OCI-LY1 (cell line): ENCODE results near the gene SLC39A11.

Source experiments
- H2AFZ ChIP-seq: fragments of 200-600 bp; sonication (generic), shearing (Covaris generic); 2 replicates; pipeline ENCODE4 v1.6.0; 2014; ENCODE audit warnings: antibody characterized with exemption, mild to moderate bottlenecking, low read length
- H3F3A ChIP-seq: fragments of 200-600 bp; sonication (generic), shearing (Covaris generic); 2 replicates; pipeline ENCODE4 v1.6.0; 2014; ENCODE audit warnings: mild to moderate bottlenecking, antibody characterized with exemption, low read length, moderate library complexity; ENCODE audit not compliant: insufficient read depth
- H3K27ac ChIP-seq: fragments of 200-600 bp; sonication (generic); 2 replicates; pipeline ENCODE4 v1.5.1; 2014; ENCODE audit warnings: low read length, mixed run types, mild to moderate bottlenecking, low read depth; ENCODE audit not compliant: poor library complexity, severe bottlenecking
- H3K27me3 ChIP-seq: fragments of 200-600 bp; sonication (generic); 2 replicates; pipeline ENCODE4 v1.6.0; 2014; ENCODE audit warnings: antibody characterized with exemption, mild to moderate bottlenecking, low read length, moderate library complexity; ENCODE audit not compliant: insufficient read depth
- H3K36me3 ChIP-seq: fragments of 200-600 bp; sonication (generic); 2 replicates; pipeline ENCODE4 v1.6.1; 2014; ENCODE audit warnings: mild to moderate bottlenecking, antibody characterized with exemption, low read length, moderate library complexity, mixed read lengths; ENCODE audit not compliant: insufficient read depth
- H3K4me1 ChIP-seq: fragments of 200-600 bp; sonication (generic); 2 replicates; pipeline ENCODE4 v1.5.1; 2014; ENCODE audit warnings: mild to moderate bottlenecking, low read length, moderate library complexity; ENCODE audit not compliant: insufficient read depth, severe bottlenecking
- H3K4me2 ChIP-seq: fragments of 200-600 bp; sonication (generic), shearing (Covaris generic); 2 replicates; pipeline ENCODE4 v1.6.1; 2014; ENCODE audit warnings: low read length
- H3K4me3 ChIP-seq: fragments of 200-600 bp; sonication (generic); 2 replicates; pipeline ENCODE4 v1.5.1; 2014; ENCODE audit warnings: low read length, low read depth, mild to moderate bottlenecking, mixed read lengths; ENCODE audit not compliant: poor library complexity, severe bottlenecking
- H3K79me2 ChIP-seq: fragments of 200-600 bp; shearing (Covaris generic); 2 replicates; pipeline ENCODE4 v1.6.1; 2016; ENCODE audit warnings: mixed run types, low read length, mixed read lengths; ENCODE audit not compliant: insufficient read depth
- H3K9ac ChIP-seq: fragments of 200-600 bp; sonication (generic), shearing (Covaris generic); 2 replicates; pipeline ENCODE4 v1.6.1; 2014; ENCODE audit warnings: mild to moderate bottlenecking, low read length, mixed read lengths
- H3K9me2 ChIP-seq: fragments of 200-600 bp; sonication (generic), shearing (Covaris generic); 2 replicates; pipeline ENCODE4 v1.6.1; 2014; ENCODE audit warnings: low read depth, mild to moderate bottlenecking, low read length, mixed read lengths
- H3K9me3 ChIP-seq: fragments of 200-600 bp; shearing (Covaris generic); 2 replicates; pipeline ENCODE4 v1.6.1; 2014; ENCODE audit warnings: low read length, mixed read lengths
- H4K20me1 ChIP-seq: fragments of 200-600 bp; sonication (generic), shearing (Covaris generic); 2 replicates; pipeline ENCODE4 v1.6.0; 2016; ENCODE audit warnings: mild to moderate bottlenecking, low read length; ENCODE audit not compliant: insufficient read depth
- EZH2 ChIP-seq: fragments of 200-600 bp; sonication (generic), shearing (Covaris generic); IDR thresholded peaks from 2 replicates; pipeline ENCODE4 v1.8.0; 2017; ENCODE audit warnings: borderline replicate concordance, mixed run types, mild to moderate bottlenecking, antibody characterized with exemption, low read length, moderate library complexity, mixed read lengths
- TF ChIP-seq, protein P1 (sequence below): fragments of 200-600 bp; sonication (generic), shearing (Covaris generic); IDR thresholded peaks from 2 replicates; pipeline ENCODE4 v1.5.1; 2017; ENCODE audit warnings: mild to moderate bottlenecking, antibody characterized with exemption, low read length, moderate library complexity, mixed read lengths

Gene SLC39A11

DNA sequence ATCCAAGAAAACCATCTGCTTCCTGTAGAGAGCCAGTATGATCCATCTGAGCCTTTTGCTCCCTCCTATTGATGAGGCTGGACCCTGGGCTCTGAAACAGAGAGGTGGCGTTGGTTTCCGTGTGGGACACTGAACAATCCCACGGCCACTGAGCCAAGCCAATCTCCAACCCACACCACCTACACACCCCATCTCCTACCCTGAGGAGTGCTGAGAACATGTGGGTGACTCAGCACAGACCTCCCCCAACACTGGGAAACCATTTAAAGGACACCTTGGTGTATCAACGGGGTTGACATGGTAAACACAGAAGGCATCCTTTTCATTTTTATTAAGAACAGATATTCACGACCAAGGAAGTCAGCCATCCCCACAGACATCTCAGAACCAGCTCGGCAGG lies 332.1 kb downstream of the SLC39A11 start:
- H3K4me3 ChIP-seq, result no peak overlapping the region
- TF ChIP-seq, protein P1, sequence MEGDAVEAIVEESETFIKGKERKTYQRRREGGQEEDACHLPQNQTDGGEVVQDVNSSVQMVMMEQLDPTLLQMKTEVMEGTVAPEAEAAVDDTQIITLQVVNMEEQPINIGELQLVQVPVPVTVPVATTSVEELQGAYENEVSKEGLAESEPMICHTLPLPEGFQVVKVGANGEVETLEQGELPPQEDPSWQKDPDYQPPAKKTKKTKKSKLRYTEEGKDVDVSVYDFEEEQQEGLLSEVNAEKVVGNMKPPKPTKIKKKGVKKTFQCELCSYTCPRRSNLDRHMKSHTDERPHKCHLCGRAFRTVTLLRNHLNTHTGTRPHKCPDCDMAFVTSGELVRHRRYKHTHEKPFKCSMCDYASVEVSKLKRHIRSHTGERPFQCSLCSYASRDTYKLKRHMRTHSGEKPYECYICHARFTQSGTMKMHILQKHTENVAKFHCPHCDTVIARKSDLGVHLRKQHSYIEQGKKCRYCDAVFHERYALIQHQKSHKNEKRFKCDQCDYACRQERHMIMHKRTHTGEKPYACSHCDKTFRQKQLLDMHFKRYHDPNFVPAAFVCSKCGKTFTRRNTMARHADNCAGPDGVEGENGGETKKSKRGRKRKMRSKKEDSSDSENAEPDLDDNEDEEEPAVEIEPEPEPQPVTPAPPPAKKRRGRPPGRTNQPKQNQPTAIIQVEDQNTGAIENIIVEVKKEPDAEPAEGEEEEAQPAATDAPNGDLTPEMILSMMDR, result no peak
- TF ChIP-seq EZH2, result no peak
- no peaks in the 10 kb centered on the region for H3K4me1 ChIP-seq
- no peaks in the 10 kb centered on the region for H4K20me1 ChIP-seq
- no peaks in the 10 kb centered on the region for H3K79me2 ChIP-seq
- H3K9ac ChIP-seq, result no peak overlapping the region
- no peak overlapping the region for H3K27ac ChIP-seq
- H3K36me3 ChIP-seq, result no peaks in the 10 kb centered on the region
- no peak overlapping the region for H2AFZ ChIP-seq
- no peak overlapping the region for H3K4me2 ChIP-seq
- no peaks in the 10 kb centered on the region for H3K9me2 ChIP-seq
- no peaks in the 10 kb centered on the region for H3K27me3 ChIP-seq
- no peaks in the 10 kb centered on the region for H3K9me3 ChIP-seq
- no peaks in the 10 kb centered on the region for H3F3A ChIP-seq

DNA sequence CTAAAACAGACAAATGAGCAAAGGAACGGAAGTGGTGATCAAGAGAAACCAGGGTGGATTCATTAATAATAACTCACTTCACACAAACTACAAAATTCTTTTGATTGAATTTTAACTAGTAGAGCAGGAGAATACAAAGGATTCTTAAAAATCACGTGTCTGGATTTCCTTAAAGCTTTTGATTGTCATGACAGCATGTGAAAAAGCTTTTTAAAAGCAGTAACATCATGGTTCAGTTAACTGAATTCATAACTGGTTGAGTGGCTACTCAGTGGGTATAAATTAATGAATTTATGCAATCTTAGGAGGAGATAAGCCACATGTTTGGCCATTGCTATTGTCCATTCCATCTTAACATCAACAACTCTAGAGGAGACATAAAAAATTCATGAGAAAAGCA lies 333.2 kb downstream of the SLC39A11 start:
- Histone ChIP-seq H3K79me2 (no peaks in the 10 kb centered on the region), H3K36me3 (no peaks in the 10 kb centered on the region), H3K27ac (no peak overlapping the region), H3K4me3 (no peak overlapping the region), H2AFZ (no peak overlapping the region), H3K9me2 (no peaks in the 10 kb centered on the region), H4K20me1 (no peaks in the 10 kb centered on the region), H3K4me1 (no peaks in the 10 kb centered on the region), H3F3A (no peaks in the 10 kb centered on the region), H3K4me2 (no peak overlapping the region), H3K9me3 (no peaks in the 10 kb centered on the region), H3K9ac (no peak overlapping the region), H3K27me3 (no peaks in the 10 kb centered on the region)
- no peak for TF ChIP-seq EZH2
- TF ChIP-seq, protein P1, result no peak

GRCh38 chr17:72756256-72756655 lies 336.2 kb downstream of the SLC39A11 start:
- Histone ChIP-seq H3K27me3 (no peaks in the 10 kb centered on the region), H3K27ac (no peak overlapping the region), H3F3A (no peaks in the 10 kb centered on the region), H3K4me2 (no peak overlapping the region), H4K20me1 (no peaks in the 10 kb centered on the region), H3K36me3 (no peaks in the 10 kb centered on the region), H3K9me2 (no peaks in the 10 kb centered on the region), H2AFZ (no peak overlapping the region), H3K4me1 (no peaks in the 10 kb centered on the region), H3K9ac (no peak overlapping the region), H3K9me3 (no peaks in the 10 kb centered on the region), H3K4me3 (no peak overlapping the region), H3K79me2 (no peaks in the 10 kb centered on the region)
- TF ChIP-seq, protein P1, result no peak
- no peak for TF ChIP-seq EZH2
